ENCODE results near the gene ETAA1.

GRCh38 chr2:67378555-67378954 is 18.6 kb upstream of the ETAA1 start:
- TF ChIP-seq POLR2AphosphoS5 (IDR thresholded peaks at IDR 0.05; ENCODE audit: borderline replicate concordance, low read depth, low read length) (no peak), EZH2 (IDR thresholded peaks at IDR 0.05) (no peak)

Data from SK-N-MC (cell line).